Measurements from ENCODE around the gene SIRPB1. TPM values are rescaled to one million over a fixed set of nuclear protein-coding genes. Genes with fewer than 3 reads are reported as not detected.
A peak's percentile ranks its signal among the peaks of the same experiment; 100 is the strongest.

The SIRPB1 gene
- total RNA-seq, 1 experiment from 2014 or later, result not detected

DNA sequence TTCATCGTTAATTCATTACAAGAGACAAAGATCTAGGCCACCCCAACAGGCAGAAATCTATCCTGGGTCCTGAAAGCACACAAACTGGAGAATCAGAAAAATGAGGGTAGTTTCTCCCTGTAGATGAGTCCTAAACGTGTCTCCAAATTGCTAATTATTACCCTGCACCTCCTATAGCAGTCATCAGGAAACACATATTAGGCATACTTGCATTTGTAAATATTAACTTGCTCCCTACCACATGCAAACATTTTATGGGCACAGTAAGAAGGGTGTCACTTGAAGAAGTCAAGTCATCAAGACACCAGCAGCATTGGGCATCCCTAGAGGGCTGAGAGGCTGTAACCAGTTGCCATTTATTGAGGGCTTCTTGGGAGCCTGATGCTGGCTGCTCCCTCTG lies 17.9 kb upstream of the SIRPB1 start:
- no peak for TF ChIP-seq EZH2 (IDR thresholded peaks at IDR 0.05; ENCODE audit: borderline replicate concordance, low read depth, low read length, poor library complexity, severe bottlenecking)
- TF ChIP-seq, protein P1, sequence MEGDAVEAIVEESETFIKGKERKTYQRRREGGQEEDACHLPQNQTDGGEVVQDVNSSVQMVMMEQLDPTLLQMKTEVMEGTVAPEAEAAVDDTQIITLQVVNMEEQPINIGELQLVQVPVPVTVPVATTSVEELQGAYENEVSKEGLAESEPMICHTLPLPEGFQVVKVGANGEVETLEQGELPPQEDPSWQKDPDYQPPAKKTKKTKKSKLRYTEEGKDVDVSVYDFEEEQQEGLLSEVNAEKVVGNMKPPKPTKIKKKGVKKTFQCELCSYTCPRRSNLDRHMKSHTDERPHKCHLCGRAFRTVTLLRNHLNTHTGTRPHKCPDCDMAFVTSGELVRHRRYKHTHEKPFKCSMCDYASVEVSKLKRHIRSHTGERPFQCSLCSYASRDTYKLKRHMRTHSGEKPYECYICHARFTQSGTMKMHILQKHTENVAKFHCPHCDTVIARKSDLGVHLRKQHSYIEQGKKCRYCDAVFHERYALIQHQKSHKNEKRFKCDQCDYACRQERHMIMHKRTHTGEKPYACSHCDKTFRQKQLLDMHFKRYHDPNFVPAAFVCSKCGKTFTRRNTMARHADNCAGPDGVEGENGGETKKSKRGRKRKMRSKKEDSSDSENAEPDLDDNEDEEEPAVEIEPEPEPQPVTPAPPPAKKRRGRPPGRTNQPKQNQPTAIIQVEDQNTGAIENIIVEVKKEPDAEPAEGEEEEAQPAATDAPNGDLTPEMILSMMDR (conservative IDR thresholded peaks at IDR 0.05; ENCODE audit: low read depth, low read length), result no peak
- Histone ChIP-seq H3K4me3 (ENCODE audit: low read depth, low read length, poor library complexity, severe bottlenecking) (no peak overlapping the region), H3K9me3 (ENCODE audit: low read depth, low read length, poor library complexity, severe bottlenecking) (no peaks in the 10 kb centered on the region), H3K27ac (ENCODE audit: low read depth, low read length, poor library complexity, severe bottlenecking) (no peak overlapping the region), H3K4me1 (ENCODE audit: insufficient read depth, low read length, poor library complexity, severe bottlenecking) (no peaks in the 10 kb centered on the region), H3K27me3 (replicated peaks; ENCODE audit: insufficient read depth, low read depth, low read length, poor library complexity) (peaks cover 8% of the 10 kb centered on the region), H3K36me3 (ENCODE audit: insufficient read depth, low read length, poor library complexity, severe bottlenecking) (no peaks in the 10 kb centered on the region)
- POLR2A ChIA-PET (ENCODE audit: low non-redundant PET), result no interaction called here
- CTCF ChIA-PET, result no interaction called here
- DNase-seq (ENCODE audit: low spot score), result no peak
- BruUV-seq (replicated peaks), result no TSS peak
- intact Hi-C loops (cut with micrococcal nuclease; ENCODE audit: unreplicated experiment), result no loop called here

DNA sequence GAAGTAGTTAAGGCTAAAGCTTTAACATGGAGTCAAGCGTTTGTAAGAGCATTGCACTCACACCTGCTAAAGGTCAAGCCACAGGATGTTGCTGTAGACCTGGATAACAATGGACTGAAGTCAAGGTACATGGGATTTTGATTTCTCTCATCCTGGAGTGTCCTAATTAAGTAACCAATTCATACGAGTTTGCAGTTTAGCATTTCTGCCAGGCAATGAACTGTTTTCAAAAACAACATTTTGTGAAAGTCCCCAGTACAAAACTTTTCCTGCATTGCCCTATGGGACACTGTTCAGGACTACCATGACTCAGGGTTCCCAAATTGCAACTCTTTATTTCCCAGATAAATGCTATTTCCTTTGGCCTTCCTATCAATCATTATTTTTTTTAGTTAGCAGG lies 17.4 kb upstream of the SIRPB1 start:
- Histone ChIP-seq H3K4me3 (ENCODE audit: low read depth, low read length, poor library complexity, severe bottlenecking) (no peak overlapping the region), H3K4me1 (ENCODE audit: insufficient read depth, low read length, poor library complexity, severe bottlenecking) (no peaks in the 10 kb centered on the region), H3K36me3 (ENCODE audit: insufficient read depth, low read length, poor library complexity, severe bottlenecking) (no peaks in the 10 kb centered on the region), H3K9me3 (ENCODE audit: low read depth, low read length, poor library complexity, severe bottlenecking) (no peaks in the 10 kb centered on the region), H3K27me3 (replicated peaks; ENCODE audit: insufficient read depth, low read depth, low read length, poor library complexity) (peaks cover 4% of the 10 kb centered on the region), H3K27ac (ENCODE audit: low read depth, low read length, poor library complexity, severe bottlenecking) (no peak overlapping the region)
- DNase-seq (ENCODE audit: low spot score), result no peak
- ChIA-PET POLR2A (ENCODE audit: low non-redundant PET) (no interaction called here), CTCF (no interaction called here)
- intact Hi-C loops (cut with micrococcal nuclease; ENCODE audit: unreplicated experiment), result no loop called here
- BruUV-seq (replicated peaks), result no TSS peak
- TF ChIP-seq EZH2 (IDR thresholded peaks at IDR 0.05; ENCODE audit: borderline replicate concordance, low read depth, low read length, poor library complexity, severe bottlenecking), result no peak
- TF ChIP-seq, protein P1 (conservative IDR thresholded peaks at IDR 0.05; ENCODE audit: low read depth, low read length), result no peak

DNA sequence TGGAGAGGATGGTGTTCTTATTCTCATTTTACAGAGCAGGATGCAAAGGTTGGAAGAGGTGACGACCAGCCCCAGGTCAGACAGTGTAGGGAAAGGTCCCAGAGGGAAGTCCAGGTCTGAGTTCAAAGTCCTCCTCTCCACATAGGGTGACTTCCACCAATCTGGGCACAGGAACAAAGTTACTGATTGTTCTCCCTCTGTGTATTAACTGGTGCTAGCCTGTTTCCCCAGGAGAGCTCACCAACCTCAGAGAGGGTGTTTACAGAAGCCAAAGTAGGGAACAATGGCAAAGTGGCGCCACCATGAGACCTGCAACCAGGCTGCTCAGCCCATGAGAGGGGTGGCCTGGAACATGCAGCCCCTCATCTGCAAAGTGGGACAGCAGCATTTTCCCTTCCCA lies 16.8 kb upstream of the SIRPB1 start:
- DNase-seq (ENCODE audit: low spot score), result no peak
- Histone ChIP-seq H3K4me1 (ENCODE audit: insufficient read depth, low read length, poor library complexity, severe bottlenecking) (no peaks in the 10 kb centered on the region), H3K27ac (ENCODE audit: low read depth, low read length, poor library complexity, severe bottlenecking) (no peak overlapping the region), H3K36me3 (ENCODE audit: insufficient read depth, low read length, poor library complexity, severe bottlenecking) (no peaks in the 10 kb centered on the region), H3K27me3 (replicated peaks; ENCODE audit: insufficient read depth, low read depth, low read length, poor library complexity) (peaks cover 3% of the 10 kb centered on the region), H3K4me3 (ENCODE audit: low read depth, low read length, poor library complexity, severe bottlenecking) (no peak overlapping the region), H3K9me3 (ENCODE audit: low read depth, low read length, poor library complexity, severe bottlenecking) (no peaks in the 10 kb centered on the region)
- CTCF ChIA-PET, result no interaction called here
- intact Hi-C loops (cut with micrococcal nuclease; ENCODE audit: unreplicated experiment), result no loop called here
- BruUV-seq (replicated peaks), result no TSS peak
- TF ChIP-seq, protein P1 (conservative IDR thresholded peaks at IDR 0.05; ENCODE audit: low read depth, low read length), result 0 out of 2 replicates have a peak, but pooled peaks have one; percentile 18
- TF ChIP-seq EZH2 (IDR thresholded peaks at IDR 0.05; ENCODE audit: borderline replicate concordance, low read depth, low read length, poor library complexity, severe bottlenecking), result no peak
- POLR2A ChIA-PET (ENCODE audit: low non-redundant PET), result no interaction called here

Measured in A673 (cell line).